A204.1 (cell line): Measurements from ENCODE around the gene SLC8A3.

ENCODE experiments used
- FAIRE-seq: peaks from 2 replicates; lab custom pipeline; 2012; peaks lifted over from hg19 to GRCh38; lab: Jason Lieb, UNC

The SLC8A3 gene

DNA sequence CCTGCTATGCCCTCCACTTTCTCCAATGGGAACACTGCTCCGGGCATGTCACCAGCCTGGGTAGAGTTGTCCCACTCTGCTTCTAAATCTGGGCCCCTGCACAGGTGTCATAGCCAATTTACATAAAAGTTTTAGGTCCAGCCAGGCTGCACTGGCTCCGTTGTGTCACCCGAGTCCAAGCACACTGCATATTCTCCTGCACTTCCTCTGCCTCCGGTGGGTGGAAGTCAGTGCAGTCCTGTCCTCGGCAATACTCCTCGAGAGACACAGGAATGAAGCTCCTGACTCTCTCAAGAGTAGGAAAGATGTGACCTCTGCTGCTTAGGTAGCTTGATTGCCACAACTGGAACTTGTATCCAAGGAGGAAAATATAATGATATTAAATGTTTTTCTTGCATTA is 15.2 kb downstream of the SLC8A3 start:
- FAIRE-seq: no peak

DNA sequence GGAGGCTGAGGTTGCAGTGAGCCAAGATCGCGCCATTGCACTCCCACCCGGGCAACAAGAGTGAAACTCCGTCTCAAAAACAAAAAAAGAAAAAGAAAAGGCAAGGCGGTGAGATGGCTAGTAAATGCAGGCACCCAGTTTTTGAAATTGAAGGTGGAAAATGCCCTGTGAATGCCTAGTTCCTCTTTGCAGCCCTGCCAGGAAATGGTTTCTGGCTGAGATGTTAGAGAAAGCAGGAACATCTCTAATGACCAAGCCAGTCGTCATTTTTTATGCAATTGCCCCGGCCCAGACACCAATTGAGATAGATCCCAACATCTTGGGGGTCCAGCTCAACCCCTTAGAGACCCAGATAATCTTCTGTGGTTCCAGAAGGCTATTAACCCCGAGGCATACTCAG is 17.0 kb downstream of the SLC8A3 start:
- FAIRE-seq: no peak

GRCh38 chr14:70170976-70171375 is 17.8 kb downstream of the SLC8A3 start:
- FAIRE-seq: no peak

GRCh38 chr14:70168406-70168805 is 20.3 kb downstream of the SLC8A3 start:
- FAIRE-seq: no peak

DNA sequence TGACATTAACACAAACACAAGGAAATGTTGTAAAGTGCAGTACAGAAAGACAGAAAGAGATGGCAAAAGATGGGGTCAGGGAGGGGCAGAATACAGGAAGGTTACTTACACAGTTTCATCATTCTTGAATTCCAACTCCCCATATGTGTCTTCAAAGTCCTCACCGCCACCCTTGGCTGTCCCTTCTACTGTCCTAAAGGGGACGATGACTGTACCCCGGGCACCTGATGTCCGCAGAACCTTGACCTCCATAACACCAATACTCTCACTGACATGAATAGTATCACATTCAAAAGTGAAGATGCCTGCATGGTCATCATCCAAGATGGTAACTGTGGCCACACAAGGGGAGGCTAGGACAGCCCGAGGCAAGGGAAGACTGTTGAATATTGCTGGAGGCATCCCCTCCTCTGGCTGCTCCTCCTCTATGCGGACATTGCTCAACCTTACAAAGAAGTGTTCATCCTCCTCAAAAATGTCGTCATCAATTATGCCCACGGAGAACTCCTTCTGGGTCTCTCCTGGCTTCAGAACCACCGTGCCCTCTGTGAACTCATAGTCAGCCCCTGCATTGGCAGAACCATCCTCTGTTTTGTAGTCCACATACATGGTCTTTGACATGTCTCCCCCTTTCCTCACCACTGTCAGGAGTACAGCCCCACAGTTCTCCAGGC is 22.1 kb downstream of the SLC8A3 start:
- no peak for FAIRE-seq

DNA sequence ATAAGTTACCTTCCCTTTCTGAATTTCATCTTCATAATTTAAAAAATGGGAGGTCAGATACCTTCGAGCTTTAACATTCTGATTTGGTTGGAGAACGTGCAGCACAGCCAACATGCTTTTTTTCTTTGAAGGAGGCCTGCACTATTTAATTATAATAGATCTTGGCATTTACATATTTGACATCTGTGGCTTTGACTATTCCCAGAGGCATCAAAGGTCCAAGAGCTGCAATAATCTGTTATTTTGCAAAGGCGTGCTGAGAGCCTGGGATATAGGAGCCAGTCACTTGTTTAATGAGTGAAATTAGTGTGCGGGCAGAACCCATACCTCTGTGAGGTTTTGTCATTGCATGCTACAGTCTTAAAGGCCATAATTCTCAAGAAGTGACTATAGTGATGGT is 26.4 kb downstream of the SLC8A3 start:
- FAIRE-seq: no peak

DNA sequence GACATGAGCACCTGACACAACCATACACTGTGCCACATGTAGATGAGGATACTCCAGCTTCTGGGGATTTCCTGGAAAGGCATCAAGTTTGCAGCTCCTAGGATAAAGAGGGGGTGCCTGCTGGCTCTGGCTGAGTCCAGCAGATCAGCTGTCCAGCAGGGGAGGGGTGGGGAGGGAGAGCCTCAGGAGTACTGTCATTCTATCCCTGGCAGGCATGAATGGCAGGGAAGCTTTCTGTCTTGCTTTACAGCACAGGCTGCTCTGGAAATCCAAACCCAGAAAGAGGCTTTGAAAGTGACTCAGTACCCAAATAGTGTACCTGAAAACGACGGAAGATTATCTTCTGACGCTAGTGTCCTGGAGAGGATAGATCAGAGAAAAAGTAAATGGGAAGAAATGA is 32.2 kb downstream of the SLC8A3 start:
- no peak for FAIRE-seq

DNA sequence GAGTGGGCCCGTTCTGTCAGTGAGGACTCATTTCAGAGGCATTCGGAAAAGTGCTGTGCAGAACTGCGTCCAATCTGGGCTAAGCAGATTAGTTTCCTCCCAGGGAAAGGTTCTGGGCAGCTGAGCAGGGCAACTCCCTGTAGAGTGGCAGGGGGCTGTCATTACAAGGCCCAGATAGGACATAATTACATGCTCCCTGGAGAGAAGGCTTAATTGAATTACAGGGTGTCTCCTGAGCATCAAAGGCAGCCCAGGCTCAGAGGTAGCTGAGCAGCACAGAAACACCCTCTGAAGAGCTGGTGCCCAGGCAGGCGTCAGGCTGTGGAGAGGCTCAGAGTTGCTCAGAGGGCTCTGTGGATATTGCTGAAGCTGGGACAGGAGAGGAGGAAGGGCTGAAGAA is 36.0 kb downstream of the SLC8A3 start:
- FAIRE-seq: no peak

- no peak for FAIRE-seq
Observed at GRCh38 chr14:70152081-70152480, 36.7 kb downstream of the SLC8A3 start.

GRCh38 chr14:70149596-70150165 is 39.1 kb downstream of the SLC8A3 start:
- no peak for FAIRE-seq

DNA sequence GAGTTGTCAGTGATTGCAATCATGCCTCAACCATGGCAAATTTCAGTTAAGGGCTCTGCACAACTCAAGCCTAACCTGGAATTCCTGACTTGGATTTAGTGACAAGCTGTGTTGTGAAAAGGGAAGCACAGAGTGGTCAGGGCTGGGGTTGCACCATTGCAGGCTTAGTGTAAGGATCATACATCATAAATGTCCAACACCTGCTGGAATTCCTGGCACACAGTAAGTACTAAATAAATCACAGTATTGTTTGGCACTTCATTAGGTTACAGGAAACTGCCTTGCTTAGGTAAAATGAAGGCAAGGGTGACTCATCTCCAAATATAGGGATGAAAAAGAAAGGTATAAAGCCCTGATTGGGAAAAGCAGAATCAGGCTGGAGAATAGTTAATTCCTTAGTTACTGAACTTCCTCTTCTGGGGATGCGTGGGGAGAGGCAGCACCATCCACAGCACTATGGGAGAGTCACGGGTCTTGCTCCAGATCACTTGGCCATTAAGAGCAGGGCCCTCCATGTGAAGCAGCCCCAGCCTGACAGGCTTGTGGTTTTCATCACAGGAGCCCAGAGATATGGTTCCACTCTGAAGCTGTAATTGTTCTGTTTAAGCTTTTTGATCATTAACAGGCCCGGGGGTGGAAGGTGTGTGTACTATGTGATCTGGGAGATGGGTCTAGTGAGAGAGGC is 39.7 kb downstream of the SLC8A3 start:
- FAIRE-seq: no peak

- FAIRE-seq: no peak
Observed at GRCh38 chr14:70148351-70148750, 40.4 kb downstream of the SLC8A3 start.

GRCh38 chr14:70144046-70144445 is 44.7 kb downstream of the SLC8A3 start:
- no peak for FAIRE-seq

- FAIRE-seq: no peak
Observed at GRCh38 chr14:70143306-70143705, 45.4 kb downstream of the SLC8A3 start.

- no peak for FAIRE-seq
Observed at GRCh38 chr14:70140614-70141013, 48.1 kb downstream of the SLC8A3 start.

GRCh38 chr14:70139384-70139783 is 49.4 kb downstream of the SLC8A3 start:
- FAIRE-seq: no peak

DNA sequence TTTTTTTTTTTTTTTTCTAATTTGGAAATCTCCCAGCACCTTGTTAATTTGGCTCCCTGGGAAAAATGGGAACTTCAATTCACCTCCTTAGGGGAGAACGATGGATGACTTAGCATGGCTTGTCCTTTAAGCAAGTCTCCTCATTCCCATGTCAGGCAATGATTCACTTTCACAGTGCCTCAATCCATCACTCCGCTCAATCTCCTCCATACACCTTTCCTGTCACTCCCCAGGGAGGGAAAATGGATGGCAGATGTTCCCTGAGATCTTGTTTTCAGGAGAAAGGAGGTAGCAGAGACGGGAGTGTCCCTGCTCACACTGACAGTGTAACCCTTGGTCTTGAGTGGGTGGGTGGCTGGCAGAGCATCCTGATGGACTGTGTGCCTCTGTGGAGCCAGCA is 51.0 kb downstream of the SLC8A3 start:
- FAIRE-seq: no peak

GRCh38 chr14:70133461-70133860 is 55.3 kb downstream of the SLC8A3 start:
- no peak for FAIRE-seq

GRCh38 chr14:70130482-70130881 is 58.3 kb downstream of the SLC8A3 start:
- FAIRE-seq: no peak

DNA sequence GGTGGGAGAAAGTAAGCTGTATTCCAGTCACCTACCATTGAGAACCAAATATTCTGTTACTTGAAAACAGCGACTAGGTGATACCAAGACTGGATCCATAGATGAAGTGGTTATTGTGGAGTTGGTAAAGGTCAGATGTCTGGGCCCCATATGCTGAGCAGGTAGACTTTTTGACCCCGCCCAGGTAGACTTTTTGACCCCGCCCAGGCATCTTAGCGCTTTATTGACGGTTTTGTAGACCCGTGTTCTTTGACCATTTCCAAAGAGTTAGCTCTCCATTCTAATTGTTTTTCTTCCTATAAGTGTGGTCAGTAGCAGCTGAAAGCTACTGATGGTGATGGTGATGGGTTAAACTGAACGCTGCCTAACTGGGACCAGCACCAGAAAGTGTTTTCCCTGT is 61.6 kb downstream of the SLC8A3 start:
- FAIRE-seq: no peak

DNA sequence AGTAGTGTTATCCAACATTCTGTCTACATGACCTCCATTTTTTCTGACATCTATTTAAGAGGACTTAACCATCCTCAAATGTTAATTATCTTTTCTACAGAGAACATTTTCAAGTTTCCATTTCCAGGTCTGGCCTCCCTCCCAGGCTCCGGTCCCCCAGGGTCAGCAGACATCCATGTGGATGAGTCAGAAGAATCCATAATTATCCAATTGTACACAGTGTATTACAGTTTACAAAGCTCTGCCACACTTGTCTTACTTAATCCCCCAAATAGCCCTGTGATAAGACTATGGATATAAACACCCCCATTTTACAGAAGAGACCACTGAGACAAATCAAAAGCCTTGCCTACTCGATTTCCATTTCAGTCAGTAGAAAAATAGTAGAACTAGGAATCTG is 65.0 kb downstream of the SLC8A3 start:
- no peak for FAIRE-seq

DNA sequence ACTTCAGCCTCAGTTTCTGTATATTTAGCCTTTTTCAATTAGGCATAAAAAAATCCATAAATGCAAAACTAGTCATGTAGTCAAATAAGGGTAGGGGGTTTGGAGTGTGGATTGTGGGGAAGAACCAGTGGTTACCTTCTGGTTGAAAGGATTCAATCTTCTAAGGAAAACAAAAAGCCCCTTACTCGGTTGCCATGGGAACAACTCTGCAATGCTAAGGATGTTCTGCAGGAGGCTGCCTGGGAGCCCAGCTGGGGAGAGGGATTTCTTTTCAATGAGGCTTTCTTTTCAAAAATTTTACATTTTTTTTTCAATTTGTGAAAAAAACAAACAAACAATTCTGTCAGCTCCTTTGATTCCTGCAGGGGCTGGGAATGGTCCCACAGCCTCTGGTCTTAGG is 67.2 kb downstream of the SLC8A3 start:
- FAIRE-seq: no peak

DNA sequence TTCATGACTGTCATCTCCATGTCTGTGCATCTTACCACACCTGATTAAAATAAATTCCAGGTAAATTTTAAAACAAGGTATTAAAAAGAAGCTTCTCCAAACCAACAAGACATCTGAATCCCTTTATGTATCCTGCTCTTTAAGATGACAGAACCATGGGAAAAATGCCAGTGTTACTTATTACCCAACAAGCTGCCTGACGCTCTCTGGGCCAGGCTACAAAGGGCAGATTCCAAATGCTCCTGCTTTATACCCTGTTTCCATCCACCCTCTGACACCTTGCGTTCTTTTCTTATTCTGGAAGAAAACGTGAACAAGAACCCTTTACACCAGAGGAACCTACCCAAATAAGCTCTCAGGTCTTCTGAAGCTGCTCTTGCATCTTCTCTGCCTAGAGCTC is 70.7 kb downstream of the SLC8A3 start:
- no peak for FAIRE-seq

DNA sequence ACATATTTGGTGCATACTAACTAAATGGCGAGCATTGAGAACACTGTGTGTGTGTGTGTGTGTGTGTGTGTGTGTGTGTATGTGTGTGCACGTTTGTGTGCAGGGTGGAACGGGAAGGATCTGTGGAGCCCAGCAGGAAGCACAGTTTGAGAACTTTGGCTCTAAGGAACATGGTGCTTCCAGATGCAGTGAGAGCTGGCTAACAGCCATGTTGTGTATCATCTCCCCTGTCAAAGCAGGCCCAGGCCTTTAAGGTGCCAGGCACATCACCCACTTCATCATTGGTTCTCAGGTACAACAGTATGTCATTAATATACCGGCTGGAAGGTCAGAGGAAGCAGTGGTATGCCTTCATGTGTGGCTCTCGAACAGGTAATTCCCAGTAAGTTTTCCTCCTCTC is 72.5 kb downstream of the SLC8A3 start:
- FAIRE-seq: no peak
